Measurements from ENCODE around the gene PCNX1.

- no peak for TF ChIP-seq CTCF (conservative IDR thresholded peaks at IDR 0.05 in 1 of 2, IDR thresholded peaks at IDR 0.05 in 1 of 2; ENCODE audit: low read depth in 1 of 2, low read length in 2 of 2)
- no peak for TF ChIP-seq EZH2 (IDR thresholded peaks at IDR 0.05; ENCODE audit: low read length, missing control alignments)
Measured at GRCh38 chr14:71163842-71164629, 256.8 kb downstream of the PCNX1 start.
